ENCODE data around the gene ARHGEF4. TPM values are rescaled to one million over a fixed set of nuclear protein-coding genes. Genes with fewer than 3 reads are reported as not detected.

The ARHGEF4 gene
- total and polyA plus RNA-seq, 2 donors (not counting 3 experiments of a cell fraction or from before 2014, with no cell fraction given) = not detected

GRCh38 chr2:130831356-130831755 is 5.4 kb upstream of the ARHGEF4 start:
- Histone ChIP-seq H3K4me1 (ENCODE audit: control insufficient read depth, extremely low read depth, insufficient read depth, low read length) (no peaks in the 10 kb centered on the region), H3K9ac (replicated peaks; ENCODE audit: extremely low read depth, insufficient read depth, low read length) (no peak overlapping the region), H2AFZ (ENCODE audit: low read depth, low read length) (no peak overlapping the region), H3K36me3 (ENCODE audit: control insufficient read depth in 2 of 2, extremely low read depth in 1 of 2, insufficient read depth in 2 of 2, low read length in 2 of 2) (no peaks in the 10 kb centered on the region), H3K9me1 (replicated peaks; ENCODE audit: control insufficient read depth, extremely low read depth, insufficient read depth, low read length) (no peaks in the 10 kb centered on the region), H3K27me3 (ENCODE audit: control insufficient read depth in 2 of 2, insufficient read depth in 2 of 2, low read length in 2 of 2) (peaks cover 7 to 8% of the 10 kb centered on the region in 2 experiments), H4K20me1 (replicated peaks; ENCODE audit: control insufficient read depth, extremely low read depth, insufficient read depth, low read length) (no peaks in the 10 kb centered on the region), H3K79me2 (ENCODE audit: control insufficient read depth, insufficient read depth, low read length) (no peaks in the 10 kb centered on the region), H3K4me3 (replicated peaks in 1 of 3; ENCODE audit: insufficient read depth in 1 of 3, low read depth in 1 of 3, low read length in 3 of 3) (no peak overlapping the region), H3K9me3 (replicated peaks; ENCODE audit: control insufficient read depth, insufficient read depth, low read length) (no peaks in the 10 kb centered on the region), H3K27ac (ENCODE audit: insufficient read depth, low read depth, low read length) (no peak overlapping the region), H3K4me2 (ENCODE audit: insufficient read depth, low read length) (no peak overlapping the region)
- ChIA-PET CTCF (interaction anchor here (1.2 kb wide), 1 partner anchor 42 kb away, joined by 3 read pairs; no protein-coding TSS in a partner anchor), POLR2A (no interaction called here)
- dilution Hi-C loops (cut with MboI; ENCODE audit: extremely low pct_ligation_motif_present, low sequenced_read_pairs) = no loop called here
- DNase-seq (ENCODE audit: low read depth, low spot score) (no peak), FAIRE-seq (no peak)
- TF ChIP-seq CTCF (IDR thresholded peaks at IDR 0.05; ENCODE audit: extremely low read depth in 1 of 2, insufficient read depth in 1 of 2, low read depth in 1 of 2, low read length in 2 of 2) (no peak), JUN (IDR thresholded peaks at IDR 0.05; ENCODE audit: borderline replicate concordance, insufficient read depth, insufficient read length, low read depth) (no peak), POLR2AphosphoS5 (IDR thresholded peaks at IDR 0.05; ENCODE audit: insufficient read depth, low read depth, low read length) (no peak), MYC (IDR thresholded peaks at IDR 0.05; ENCODE audit: low read depth, low read length) (no peak), EZH2 (IDR thresholded peaks at IDR 0.05; ENCODE audit: borderline replicate concordance, low read depth, low read length, severe bottlenecking) (no peak), FOS (IDR thresholded peaks at IDR 0.05; ENCODE audit: borderline replicate concordance, insufficient read depth, low read length) (no peak), POLR2A (IDR thresholded peaks at IDR 0.05; ENCODE audit: low read depth, low read length) (no peak), GATA2 (IDR thresholded peaks at IDR 0.05; ENCODE audit: insufficient read depth, insufficient read length, low read depth, low read length) (no peak)
- TF ChIP-seq, protein P1, sequence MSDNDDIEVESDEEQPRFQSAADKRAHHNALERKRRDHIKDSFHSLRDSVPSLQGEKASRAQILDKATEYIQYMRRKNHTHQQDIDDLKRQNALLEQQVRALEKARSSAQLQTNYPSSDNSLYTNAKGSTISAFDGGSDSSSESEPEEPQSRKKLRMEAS (IDR thresholded peaks at IDR 0.05; ENCODE audit: insufficient read depth, insufficient read length) = no peak
- no TSS peak for BruUV-seq (replicated peaks)
- intact Hi-C loops (cut with micrococcal nuclease) = no loop called here

Data from endothelial cell of umbilical vein (primary cell).